ENCODE data around the gene GNPNAT1. TPM values are rescaled to one million over a fixed set of nuclear protein-coding genes. Genes with fewer than 3 reads are reported as not detected.
A peak's percentile ranks its signal among the peaks of the same experiment; 100 is the strongest.

Gene GNPNAT1
- total and polyA plus RNA-seq, 2 experiments from 2014 or later, result 44.4 to 68.7 TPM

DNA sequence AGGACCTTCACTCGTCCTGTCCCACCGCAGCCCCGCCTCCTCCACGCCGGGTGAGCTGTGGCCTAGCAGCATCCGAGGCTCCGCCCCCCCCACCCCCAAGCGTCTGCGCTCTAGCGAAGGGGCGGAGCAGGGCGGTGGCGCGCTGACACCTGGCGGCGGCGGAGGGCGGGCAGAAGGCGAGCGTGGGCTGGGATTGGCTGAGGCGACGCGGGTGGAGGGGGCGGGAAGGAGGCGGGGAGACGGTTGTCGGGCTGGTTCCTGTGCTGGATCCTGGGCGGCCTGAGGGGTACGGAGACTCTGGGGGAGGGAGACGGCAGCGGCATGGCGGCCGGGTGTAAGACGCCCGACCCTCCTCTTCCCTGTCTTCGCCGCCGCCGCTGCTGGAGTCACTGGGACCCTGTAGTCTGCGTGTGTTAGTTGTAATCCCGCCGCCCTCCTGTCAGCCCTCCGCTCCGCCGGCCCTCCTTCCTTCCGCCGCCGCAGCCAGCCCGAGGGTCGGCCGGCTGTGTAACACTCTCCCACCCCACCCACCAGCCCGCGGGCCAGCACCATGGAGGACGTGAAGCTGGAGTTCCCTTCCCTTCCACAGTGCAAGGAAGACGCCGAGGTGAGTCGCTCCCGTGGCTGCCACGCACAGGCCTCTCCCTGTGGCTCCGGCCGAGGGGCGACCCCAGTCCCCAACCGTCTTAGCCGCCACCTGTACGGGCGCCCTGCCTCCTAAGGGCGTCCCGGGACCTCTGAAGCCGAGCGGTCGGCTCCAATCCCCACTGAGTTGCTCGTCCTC is 61.3 kb downstream of the GNPNAT1 start, which contains the start of gene STYX:
TSS of gene STYX (plus strand) at position 242 of the 784 bp plus-strand sequence. CDS start at position 551, 309 bp downstream.
- peak within 1 kb of the TSS; percentile 94 for H3K4me3 ChIP-seq
- H3K4me1 Mint-ChIP-seq, result peaks cover 29% of the 10 kb centered on the region
- H3F3A ChIP-seq (replicated peaks; ENCODE audit: low read depth), result no peaks in the 10 kb centered on the region; the same call in 1 of the 2 replicates
- H3K27me3 ChIP-seq (ENCODE audit: insufficient read depth), result no peaks in the 10 kb centered on the region
- peaks cover 7% of the 10 kb centered on the region for H3K27me3 Mint-ChIP-seq (ENCODE audit: insufficient read depth, low read depth, poor library complexity)
- H3K27ac Mint-ChIP-seq, result peak within 1 kb of the TSS; percentile 98
- H2AFZ ChIP-seq, result peak within 1 kb of the TSS; percentile 64; the same call in 1 of the 2 replicates
- H3K36me3 Mint-ChIP-seq (ENCODE audit: low read depth), result peaks cover 60% of the 10 kb centered on the region
- peak within 1 kb of the TSS; percentile 89 for H3K27ac ChIP-seq (ENCODE audit: low read depth)
- DNase-seq (ENCODE audit: low spot score) (peak; percentile 100), ATAC-seq (peak; percentile 94)
- peak within 1 kb of the TSS; percentile 82 for H3K4me2 ChIP-seq
- H3K4me3 Mint-ChIP-seq, result peak within 1 kb of the TSS; percentile 98
- no peak for TF ChIP-seq NANOG (IDR thresholded peaks at IDR 0.05; ENCODE audit: borderline replicate concordance)
- peak; percentile 67 for TF ChIP-seq CREB1 (CRISPR knock-in tag; IDR thresholded peaks at IDR 0.05; ENCODE audit: low read depth)
- TF ChIP-seq POLR2AphosphoS5 (IDR thresholded peaks at IDR 0.05; ENCODE audit: low read depth), result peak; percentile 87
- H3K79me2 ChIP-seq (replicated peaks; ENCODE audit: insufficient read depth), result peaks cover 49% of the 10 kb centered on the region
- no peaks in the 10 kb centered on the region for H3K9me3 Mint-ChIP-seq
- no peaks in the 10 kb centered on the region for H3K9me2 ChIP-seq (ENCODE audit: insufficient read depth)
- 0 out of 2 replicates have a peak, but pooled peaks cover under 1% of the 10 kb centered on the region for H3K36me3 ChIP-seq (ENCODE audit: insufficient read depth)
- peaks cover 16% of the 10 kb centered on the region for H3K4me1 ChIP-seq (ENCODE audit: insufficient read depth)
- peaks cover 2% of the 10 kb centered on the region; the same call in 1 of the 2 replicates for H4K20me1 ChIP-seq (replicated peaks; ENCODE audit: insufficient read depth)

DNA sequence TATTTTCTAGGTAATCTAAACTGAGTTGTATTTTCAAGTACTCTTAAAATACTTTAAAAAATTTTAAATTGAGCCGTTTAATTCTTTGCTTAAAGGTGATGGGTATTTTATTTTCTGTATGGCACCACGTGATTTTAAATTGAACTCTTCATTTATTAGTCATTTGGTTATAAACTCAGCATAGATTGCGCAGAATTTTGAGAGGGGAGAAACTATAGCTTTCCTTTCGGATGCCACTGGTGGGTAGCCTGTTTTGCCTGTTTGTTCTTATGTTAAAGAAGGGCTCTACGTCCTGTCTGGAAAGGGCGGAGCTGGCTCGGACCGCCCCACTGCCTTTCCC is 61.9 kb downstream of the GNPNAT1 start:
- peaks cover 2% of the 10 kb centered on the region; the same call in 1 of the 2 replicates for H4K20me1 ChIP-seq (replicated peaks; ENCODE audit: insufficient read depth)
- peak overlapping the region; percentile 78 for H3K27ac ChIP-seq (ENCODE audit: low read depth)
- Mint-ChIP-seq H3K27ac (peak overlapping the region; percentile 94), H3K9me3 (no peaks in the 10 kb centered on the region), H3K27me3 (ENCODE audit: insufficient read depth, low read depth, poor library complexity) (peaks cover 7% of the 10 kb centered on the region), H3K36me3 (ENCODE audit: low read depth) (peaks cover 60% of the 10 kb centered on the region), H3K4me3 (peak overlapping the region; percentile 98), H3K4me1 (peaks cover 28% of the 10 kb centered on the region)
- H3K4me3 ChIP-seq, result peak overlapping the region; percentile 38
- H2AFZ ChIP-seq, result no peak overlapping the region
- H3K36me3 ChIP-seq (ENCODE audit: insufficient read depth), result peaks cover 6% of the 10 kb centered on the region; the same call in 1 of the 2 replicates
- H3K4me2 ChIP-seq, result peak overlapping the region; percentile 50
- peaks cover 43% of the 10 kb centered on the region for H3K79me2 ChIP-seq (replicated peaks; ENCODE audit: insufficient read depth)
- ATAC-seq (no peak), DNase-seq (ENCODE audit: low spot score) (no peak)
- no peaks in the 10 kb centered on the region for H3K27me3 ChIP-seq (ENCODE audit: insufficient read depth)
- H3K4me1 ChIP-seq (ENCODE audit: insufficient read depth), result peaks cover 14% of the 10 kb centered on the region
- no peaks in the 10 kb centered on the region for H3K9me2 ChIP-seq (ENCODE audit: insufficient read depth)
- no peaks in the 10 kb centered on the region; the same call in 1 of the 2 replicates for H3F3A ChIP-seq (replicated peaks; ENCODE audit: low read depth)
- TF ChIP-seq STAT1 (IDR thresholded peaks at IDR 0.05; ENCODE audit: unreplicated experiment) (no peak), EZH2phosphoT487 (IDR thresholded peaks at IDR 0.05; ENCODE audit: unreplicated experiment) (no peak), CREB1 (CRISPR knock-in tag; IDR thresholded peaks at IDR 0.05; ENCODE audit: low read depth) (no peak), NANOG (IDR thresholded peaks at IDR 0.05; ENCODE audit: borderline replicate concordance) (no peak), POLR2AphosphoS5 (IDR thresholded peaks at IDR 0.05; ENCODE audit: low read depth) (no peak), EZH2 (IDR thresholded peaks at IDR 0.05; ENCODE audit: low read depth, unreplicated experiment) (no peak), ZNF331 (CRISPR knock-in tag; IDR thresholded peaks at IDR 0.05; ENCODE audit: low read depth) (no peak), JUNB (IDR thresholded peaks at IDR 0.05; ENCODE audit: unreplicated experiment) (no peak)
- TF ChIP-seq, protein P1, sequence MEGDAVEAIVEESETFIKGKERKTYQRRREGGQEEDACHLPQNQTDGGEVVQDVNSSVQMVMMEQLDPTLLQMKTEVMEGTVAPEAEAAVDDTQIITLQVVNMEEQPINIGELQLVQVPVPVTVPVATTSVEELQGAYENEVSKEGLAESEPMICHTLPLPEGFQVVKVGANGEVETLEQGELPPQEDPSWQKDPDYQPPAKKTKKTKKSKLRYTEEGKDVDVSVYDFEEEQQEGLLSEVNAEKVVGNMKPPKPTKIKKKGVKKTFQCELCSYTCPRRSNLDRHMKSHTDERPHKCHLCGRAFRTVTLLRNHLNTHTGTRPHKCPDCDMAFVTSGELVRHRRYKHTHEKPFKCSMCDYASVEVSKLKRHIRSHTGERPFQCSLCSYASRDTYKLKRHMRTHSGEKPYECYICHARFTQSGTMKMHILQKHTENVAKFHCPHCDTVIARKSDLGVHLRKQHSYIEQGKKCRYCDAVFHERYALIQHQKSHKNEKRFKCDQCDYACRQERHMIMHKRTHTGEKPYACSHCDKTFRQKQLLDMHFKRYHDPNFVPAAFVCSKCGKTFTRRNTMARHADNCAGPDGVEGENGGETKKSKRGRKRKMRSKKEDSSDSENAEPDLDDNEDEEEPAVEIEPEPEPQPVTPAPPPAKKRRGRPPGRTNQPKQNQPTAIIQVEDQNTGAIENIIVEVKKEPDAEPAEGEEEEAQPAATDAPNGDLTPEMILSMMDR (conservative IDR thresholded peaks at IDR 0.05; ENCODE audit: low read depth in 2 of 2), result no peak
- TF ChIP-seq, protein P2, sequence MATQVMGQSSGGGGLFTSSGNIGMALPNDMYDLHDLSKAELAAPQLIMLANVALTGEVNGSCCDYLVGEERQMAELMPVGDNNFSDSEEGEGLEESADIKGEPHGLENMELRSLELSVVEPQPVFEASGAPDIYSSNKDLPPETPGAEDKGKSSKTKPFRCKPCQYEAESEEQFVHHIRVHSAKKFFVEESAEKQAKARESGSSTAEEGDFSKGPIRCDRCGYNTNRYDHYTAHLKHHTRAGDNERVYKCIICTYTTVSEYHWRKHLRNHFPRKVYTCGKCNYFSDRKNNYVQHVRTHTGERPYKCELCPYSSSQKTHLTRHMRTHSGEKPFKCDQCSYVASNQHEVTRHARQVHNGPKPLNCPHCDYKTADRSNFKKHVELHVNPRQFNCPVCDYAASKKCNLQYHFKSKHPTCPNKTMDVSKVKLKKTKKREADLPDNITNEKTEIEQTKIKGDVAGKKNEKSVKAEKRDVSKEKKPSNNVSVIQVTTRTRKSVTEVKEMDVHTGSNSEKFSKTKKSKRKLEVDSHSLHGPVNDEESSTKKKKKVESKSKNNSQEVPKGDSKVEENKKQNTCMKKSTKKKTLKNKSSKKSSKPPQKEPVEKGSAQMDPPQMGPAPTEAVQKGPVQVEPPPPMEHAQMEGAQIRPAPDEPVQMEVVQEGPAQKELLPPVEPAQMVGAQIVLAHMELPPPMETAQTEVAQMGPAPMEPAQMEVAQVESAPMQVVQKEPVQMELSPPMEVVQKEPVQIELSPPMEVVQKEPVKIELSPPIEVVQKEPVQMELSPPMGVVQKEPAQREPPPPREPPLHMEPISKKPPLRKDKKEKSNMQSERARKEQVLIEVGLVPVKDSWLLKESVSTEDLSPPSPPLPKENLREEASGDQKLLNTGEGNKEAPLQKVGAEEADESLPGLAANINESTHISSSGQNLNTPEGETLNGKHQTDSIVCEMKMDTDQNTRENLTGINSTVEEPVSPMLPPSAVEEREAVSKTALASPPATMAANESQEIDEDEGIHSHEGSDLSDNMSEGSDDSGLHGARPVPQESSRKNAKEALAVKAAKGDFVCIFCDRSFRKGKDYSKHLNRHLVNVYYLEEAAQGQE (IDR thresholded peaks at IDR 0.05; ENCODE audit: unreplicated experiment), result no peak
